ENCODE results near the gene KCNK3. TPM values are rescaled to one million over a fixed set of nuclear protein-coding genes. Genes with fewer than 3 reads are reported as not detected.

The KCNK3 gene
- total RNA-seq, 4 donors from 2014 or later, result 4.8 to 8.3 (median 5.6) TPM

- no peak for TF ChIP-seq CTCF (IDR thresholded peaks at IDR 0.05)
Observed at GRCh38 chr2:26683583-26683982, 8.9 kb upstream of the KCNK3 start.

GRCh38 chr2:26685341-26685740, 7.2 kb upstream of the KCNK3 start:
- Histone ChIP-seq H3K4me3 (replicated peaks in 1 of 3) (no peak overlapping the region), H3K27ac (no peak overlapping the region), H3K9me3 (no peaks in the 10 kb centered on the region), H3K27me3 (no peaks in the 10 kb centered on the region), H3K36me3 (no peaks in the 10 kb centered on the region), H3K4me1 (peaks cover 0 to 9% of the 10 kb centered on the region in 2 donors)
- intact Hi-C loops (cut with DNase I), result no loop called here
- WGBS, 2 donors, result 89 to 91% methylated on average over 2 to 5 of the region's 5 CpGs
- DNase-seq, result no peak
- no peak for TF ChIP-seq POLR2A (IDR thresholded peaks at IDR 0.05)
- no peak for TF ChIP-seq CTCF (IDR thresholded peaks at IDR 0.05)

More at GRCh38 chr2:26683583-26683982, 8.9 kb upstream of the KCNK3 start:
- no peak overlapping the region for H3K27ac ChIP-seq
- no peaks in the 10 kb centered on the region for H3K36me3 ChIP-seq
- H3K9me3 ChIP-seq, result no peaks in the 10 kb centered on the region
- intact Hi-C loops (cut with DNase I), result no loop called here
- no peaks in the 10 kb centered on the region for H3K27me3 ChIP-seq
- WGBS, 2 donors, result 86 to 89% methylated on average over 6 of the region's 6 CpGs
- H3K4me1 ChIP-seq, result peaks cover 0 to 9% of the 10 kb centered on the region in 2 donors
- no peak overlapping the region for H3K4me3 ChIP-seq (replicated peaks in 1 of 3)
- no peak for DNase-seq

GRCh38 chr2:26685989-26686839, 6.3 kb upstream of the KCNK3 start:
- no peak overlapping the region for H3K27ac ChIP-seq
- peaks cover 4 to 15% of the 10 kb centered on the region in 2 donors for H3K4me1 ChIP-seq
- no peak overlapping the region for H3K4me3 ChIP-seq (replicated peaks in 1 of 3)
- no peaks in the 10 kb centered on the region for H3K9me3 ChIP-seq
- 39 to 45% methylated on average over 16 of the region's 16 CpGs for WGBS, 2 donors
- no peaks in the 10 kb centered on the region for H3K27me3 ChIP-seq
- peak in 1 of 2 donors; percentile 20 for DNase-seq
- TF ChIP-seq POLR2A (IDR thresholded peaks at IDR 0.05) (no peak), CTCF (IDR thresholded peaks at IDR 0.05) (no peak)
- intact Hi-C loops (cut with DNase I), result no loop called here
- no peaks in the 10 kb centered on the region for H3K36me3 ChIP-seq

GRCh38 chr2:26687328-26687727, 5.2 kb upstream of the KCNK3 start:
- peaks cover 14 to 23% of the 10 kb centered on the region in 2 donors for H3K4me1 ChIP-seq
- no peak overlapping the region for H3K4me3 ChIP-seq (replicated peaks in 1 of 3)
- TF ChIP-seq POLR2A (IDR thresholded peaks at IDR 0.05), result no peak
- no peak for TF ChIP-seq CTCF (IDR thresholded peaks at IDR 0.05)
- no peaks in the 10 kb centered on the region for H3K36me3 ChIP-seq
- no peak for DNase-seq
- intact Hi-C loops (cut with DNase I), result no loop called here
- H3K27me3 ChIP-seq, result no peaks in the 10 kb centered on the region
- H3K9me3 ChIP-seq, result no peaks in the 10 kb centered on the region
- 87 to 88% methylated on average over 2 to 3 of the region's 4 CpGs for WGBS, 2 donors
- H3K27ac ChIP-seq, result no peak overlapping the region

GRCh38 chr2:26687801-26688200, 4.7 kb upstream of the KCNK3 start:
- H3K4me1 ChIP-seq, result peaks cover 14 to 18% of the 10 kb centered on the region in 2 donors

More at GRCh38 chr2:26687801-26688200, 4.7 kb upstream of the KCNK3 start:
- DNase-seq, result no peak
- TF ChIP-seq POLR2A (IDR thresholded peaks at IDR 0.05) (no peak), CTCF (IDR thresholded peaks at IDR 0.05) (no peak)
- Histone ChIP-seq H3K4me3 (replicated peaks in 1 of 3) (no peak overlapping the region), H3K9me3 (no peaks in the 10 kb centered on the region), H3K27me3 (no peaks in the 10 kb centered on the region), H3K36me3 (no peaks in the 10 kb centered on the region), H3K27ac (no peak overlapping the region)
- WGBS, 2 donors, result 66 to 80% methylated on average over 5 of the region's 5 CpGs
- intact Hi-C loops (cut with DNase I), result no loop called here

Data from thyroid gland (tissue), 4 donors.